ENCODE measurements around the gene RGS6.

GRCh38 chr14:72172049-72172448 is 239.8 kb downstream of the RGS6 start:
- no peak for TF ChIP-seq CTCF (conservative IDR thresholded peaks at IDR 0.05; ENCODE audit: low read depth, low read length)
- no peak for TF ChIP-seq EZH2 (IDR thresholded peaks at IDR 0.05; ENCODE audit: low read length, unreplicated experiment)
